HL-60 (cell line): ENCODE results near the gene CCNE1.

ENCODE experiments used
- CTCF ChIP-seq: IDR thresholded peaks from one replicate; pipeline ENCODE4 v1.5.1; 2011; ENCODE audit warnings: low read length, control low read depth, inconsistent platforms; ENCODE audit not compliant: insufficient read depth
- REST ChIP-seq: IDR thresholded peaks from 2 replicates; pipeline ENCODE4 v1.6.1; 2012; ENCODE audit warnings: low read depth; ENCODE audit not compliant: insufficient replicate concordance

GRCh38 chr19:29798774-29799497, 12.9 kb upstream of the CCNE1 start:
- TF ChIP-seq REST: no peak
- TF ChIP-seq CTCF: no peak
